Measurements from ENCODE around the gene OSBP. TPM values are rescaled to one million over a fixed set of nuclear protein-coding genes. Genes with fewer than 3 reads are reported as not detected.
"Not testable (repeated sequence)": the region's sequence is repeated elsewhere in the genome, so short reads cannot be mapped to it uniquely, and the experiment has no call there.

The OSBP gene
- 19.1 and 23.8 TPM in 2 replicates for total RNA-seq (2014; rRNA removed; shearing (Covaris generic); ENCODE audit: low replicate concordance)

DNA sequence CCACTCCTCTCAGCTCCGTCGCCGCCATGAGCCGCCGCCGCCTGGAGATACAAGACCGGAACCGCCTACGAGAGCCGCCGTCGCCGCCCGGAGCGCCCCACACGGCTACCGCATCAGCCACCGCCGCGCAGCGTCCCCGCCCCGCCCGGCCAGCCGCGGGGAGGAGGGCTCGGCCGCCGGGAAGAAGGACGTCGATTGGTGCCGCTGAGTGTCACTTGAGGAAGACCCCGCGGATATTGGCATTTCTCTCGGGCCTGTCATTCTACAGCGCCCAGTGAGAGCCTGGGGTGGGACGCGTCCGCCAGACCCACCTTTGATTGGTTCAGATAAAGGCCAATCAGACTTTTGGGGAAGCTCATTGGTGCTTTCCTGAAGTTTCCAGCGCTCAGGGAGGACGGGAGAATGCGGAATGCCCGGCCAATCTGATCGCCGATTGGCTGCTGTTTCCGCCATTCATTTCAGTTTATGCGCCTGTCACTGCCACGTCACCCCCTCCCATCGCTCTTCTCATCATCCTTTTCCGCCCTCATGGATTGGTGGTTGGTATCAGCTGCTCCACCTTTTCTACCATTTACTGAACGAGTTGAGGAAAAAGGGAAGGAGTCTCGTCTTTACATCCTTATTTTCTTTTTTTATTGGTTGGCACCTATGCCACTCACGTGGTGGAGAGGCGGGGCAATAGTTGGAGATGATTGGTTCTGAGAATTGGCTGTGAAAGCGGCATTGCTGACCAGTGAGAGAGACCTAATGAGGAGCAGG lies at the start of gene OSBP:
OSBP (minus strand) TSS at position 138 of the 759 bp plus-strand sequence; CDS start at position 28, 110 bp downstream.
- Histone ChIP-seq H3K27me3 (no peaks in the 10 kb centered on the region), H3K4me3 (peak within 1 kb of the TSS; percentile 78), H3K9me3 (no peaks in the 10 kb centered on the region), H3K36me3 (peaks cover 16% of the 10 kb centered on the region)
- DNase-seq = peak; percentile 100

GRCh38 chr11:59660621-59661020 lies 45.0 kb upstream of the OSBP start:
- Histone ChIP-seq H3K9me3 (no peaks in the 10 kb centered on the region), H3K27me3 (no peaks in the 10 kb centered on the region), H3K4me3 (no peak overlapping the region), H3K36me3 (peaks cover 86% of the 10 kb centered on the region)
- no peak for DNase-seq

GRCh38 chr11:59659981-59660380 lies 44.4 kb upstream of the OSBP start:
- no peaks in the 10 kb centered on the region for H3K9me3 ChIP-seq
- no peaks in the 10 kb centered on the region for H3K27me3 ChIP-seq
- no peak overlapping the region for H3K4me3 ChIP-seq
- H3K36me3 ChIP-seq = peaks cover 88% of the 10 kb centered on the region
- no peak for DNase-seq

DNA sequence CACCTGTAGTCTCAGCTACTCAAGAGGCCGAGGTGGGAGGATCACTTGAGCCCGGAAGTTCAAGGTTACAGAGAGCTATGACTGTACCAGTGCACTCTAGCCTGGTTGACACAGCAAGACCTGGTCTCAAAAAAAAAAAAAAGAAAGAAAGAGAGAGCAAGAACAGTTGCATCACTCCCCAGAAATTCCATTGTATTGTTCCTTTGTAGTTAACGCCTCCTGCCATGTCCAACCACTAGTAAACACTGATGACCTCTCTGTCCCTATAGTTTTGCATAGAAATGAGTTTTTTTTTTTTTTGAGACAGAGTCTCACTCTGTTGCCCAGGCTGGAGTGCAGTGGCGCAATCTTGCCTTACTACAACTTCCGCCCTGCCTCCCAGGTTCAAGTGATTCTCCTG lies 42.5 kb upstream of the OSBP start:
- Histone ChIP-seq H3K9me3 (no peaks in the 10 kb centered on the region), H3K36me3 (peaks cover 88% of the 10 kb centered on the region), H3K27me3 (no peaks in the 10 kb centered on the region), H3K4me3 (no peak overlapping the region)
- DNase-seq = no peak

DNA sequence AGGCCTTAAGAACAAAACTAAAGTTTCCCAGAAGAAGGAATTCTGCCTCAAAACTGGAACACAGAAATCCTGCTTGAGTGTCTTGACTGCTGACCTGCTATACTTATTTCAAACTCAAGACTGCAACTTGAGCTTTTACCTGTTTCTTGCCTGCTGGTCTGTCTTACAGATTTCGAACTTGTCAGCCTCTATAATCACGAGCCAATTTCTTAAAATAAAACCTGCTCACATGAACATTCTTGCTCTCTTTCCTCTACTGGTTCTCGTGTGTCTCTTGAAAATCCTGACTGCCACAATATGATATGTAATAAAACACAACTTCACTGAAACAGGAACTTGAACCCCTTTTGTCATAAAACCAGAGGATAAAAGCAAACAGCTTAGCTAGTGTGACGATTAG lies 39.3 kb upstream of the OSBP start:
- DNase-seq = no peak
- Histone ChIP-seq H3K27me3 (no peaks in the 10 kb centered on the region), H3K4me3 (no peak overlapping the region), H3K9me3 (no peaks in the 10 kb centered on the region), H3K36me3 (peaks cover 86% of the 10 kb centered on the region)

- Histone ChIP-seq H3K4me3 (no peak overlapping the region), H3K27me3 (no peaks in the 10 kb centered on the region), H3K9me3 (no peaks in the 10 kb centered on the region), H3K36me3 (peaks cover 81% of the 10 kb centered on the region)
- no peak for DNase-seq
Observed at GRCh38 chr11:59647245-59647980, 31.8 kb upstream of the OSBP start.

- Histone ChIP-seq H3K9me3 (no peaks in the 10 kb centered on the region), H3K27me3 (no peaks in the 10 kb centered on the region), H3K36me3 (peaks cover 77% of the 10 kb centered on the region), H3K4me3 (no peak overlapping the region)
- DNase-seq = no peak
Observed at GRCh38 chr11:59644528-59644927, 29.0 kb upstream of the OSBP start.

DNA sequence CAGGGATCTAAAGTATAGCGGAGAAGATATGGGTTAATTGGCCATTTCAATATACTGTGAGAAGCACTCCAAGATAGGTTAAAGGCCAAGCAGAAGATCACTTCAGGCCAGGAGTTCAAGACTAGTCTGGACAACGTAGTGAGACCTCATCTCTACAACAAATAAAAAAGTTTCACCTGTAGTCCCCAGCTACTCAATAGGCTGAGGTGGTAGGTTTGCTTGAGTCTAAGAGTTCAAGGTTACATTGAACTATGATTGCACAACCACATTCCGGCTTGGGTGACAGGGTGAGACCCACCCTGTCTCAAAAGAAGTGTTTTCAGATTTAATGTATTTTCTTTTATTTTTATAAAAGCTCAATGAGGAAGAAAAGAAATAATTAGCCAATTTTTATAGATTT lies 27.8 kb upstream of the OSBP start:
- DNase-seq = no peak
- Histone ChIP-seq H3K9me3 (no peaks in the 10 kb centered on the region), H3K4me3 (no peak overlapping the region), H3K36me3 (peaks cover 77% of the 10 kb centered on the region), H3K27me3 (no peaks in the 10 kb centered on the region)

GRCh38 chr11:59641156-59641555 lies 25.6 kb upstream of the OSBP start:
- Histone ChIP-seq H3K4me3 (no peak overlapping the region), H3K9me3 (no peaks in the 10 kb centered on the region), H3K27me3 (no peaks in the 10 kb centered on the region), H3K36me3 (peaks cover 84% of the 10 kb centered on the region)
- no peak for DNase-seq

- DNase-seq = no peak
- H3K27me3 ChIP-seq = no peaks in the 10 kb centered on the region
- no peak overlapping the region for H3K4me3 ChIP-seq
- no peaks in the 10 kb centered on the region; the same call in 1 of the 2 replicates for H3K36me3 ChIP-seq
- H3K9me3 ChIP-seq = no peaks in the 10 kb centered on the region
Observed at GRCh38 chr11:59630493-59630892, 14.9 kb upstream of the OSBP start.

DNA sequence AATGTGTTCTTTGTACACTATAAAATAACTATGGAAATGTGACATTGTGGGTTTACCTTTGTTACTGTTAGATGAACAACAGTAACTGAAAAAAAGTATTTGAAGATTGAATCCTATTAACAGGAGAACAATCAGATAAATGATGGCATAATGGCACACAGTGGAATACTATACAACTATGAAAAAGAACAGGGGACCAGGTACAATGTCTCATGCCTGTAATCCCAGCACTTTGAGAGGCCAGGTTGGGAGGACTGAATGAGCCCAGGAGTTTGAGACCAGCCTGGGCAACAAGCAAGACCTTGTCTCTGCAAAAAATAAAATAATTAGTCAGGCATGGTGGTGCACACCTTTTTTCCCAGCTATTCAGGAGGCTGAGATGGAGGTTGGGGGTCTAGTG lies 14.4 kb upstream of the OSBP start:
- no peak for DNase-seq
- H3K9me3 ChIP-seq = no peaks in the 10 kb centered on the region
- no peaks in the 10 kb centered on the region; the same call in 1 of the 2 replicates for H3K36me3 ChIP-seq
- H3K27me3 ChIP-seq = no peaks in the 10 kb centered on the region
- no peak overlapping the region for H3K4me3 ChIP-seq

- H3K9me3 ChIP-seq, H3K27me3 ChIP-seq, H3K4me3 ChIP-seq, H3K36me3 ChIP-seq, DNase-seq: not testable (repeated sequence)
Observed at GRCh38 chr11:59626969-59627368, 11.4 kb upstream of the OSBP start.

GRCh38 chr11:59625703-59626102 lies 10.1 kb upstream of the OSBP start:
- H3K9me3 ChIP-seq = no peaks in the 10 kb centered on the region
- DNase-seq = no peak
- no peaks in the 10 kb centered on the region for H3K36me3 ChIP-seq
- H3K4me3 ChIP-seq = no peak overlapping the region
- no peaks in the 10 kb centered on the region for H3K27me3 ChIP-seq

DNA sequence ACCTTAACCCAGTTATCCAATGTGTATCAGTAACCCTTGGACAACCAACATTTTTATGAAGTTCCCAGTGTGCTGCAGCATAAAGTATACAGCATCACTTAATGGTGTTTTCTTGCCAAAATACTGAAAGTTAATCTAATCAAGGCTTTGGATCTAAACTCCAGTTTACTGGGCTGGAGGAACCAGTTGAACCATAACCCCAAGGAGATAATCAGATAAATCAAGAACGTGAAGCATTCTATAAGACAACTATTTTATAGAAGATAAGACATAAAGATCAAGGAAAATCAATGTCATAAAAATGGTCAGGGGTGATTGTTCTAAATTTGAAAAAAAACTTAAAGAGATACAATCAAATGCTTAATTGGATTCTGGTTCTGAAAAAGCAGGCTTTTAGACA lies 2.3 kb upstream of the OSBP start:
- Histone ChIP-seq H3K4me3 (no peak overlapping the region), H3K36me3 (peaks cover 9% of the 10 kb centered on the region), H3K27me3 (no peaks in the 10 kb centered on the region), H3K9me3 (no peaks in the 10 kb centered on the region)
- DNase-seq = no peak

DNA sequence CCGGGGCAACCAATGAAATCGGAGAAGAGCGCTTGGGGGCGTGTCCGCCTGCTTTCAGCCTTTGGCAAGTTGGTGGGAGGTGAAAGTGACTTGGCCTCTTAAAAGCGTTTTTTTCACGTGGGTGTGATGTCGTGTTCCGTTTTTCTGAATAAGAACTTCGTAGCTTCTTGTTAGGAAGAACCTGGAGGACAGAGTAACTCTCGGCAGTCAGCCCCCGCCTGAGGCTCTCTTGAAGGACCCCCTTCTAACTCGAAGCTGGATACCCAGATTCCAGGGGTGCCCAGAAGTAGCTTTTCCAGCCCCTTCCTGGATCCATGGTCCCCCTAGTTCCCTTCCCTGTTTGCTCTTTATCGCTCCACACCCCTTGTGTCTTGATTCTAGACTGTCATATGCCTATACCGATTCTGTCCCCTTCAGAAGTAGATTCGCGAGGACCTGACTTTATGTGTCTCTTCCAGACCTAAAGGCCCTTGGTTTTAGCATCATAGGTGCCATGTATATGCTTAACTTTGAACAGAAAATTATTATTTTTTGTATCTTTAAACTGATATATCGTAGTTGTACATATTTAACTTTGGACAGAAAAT lies 915 bp upstream of the OSBP start:
- no peak for DNase-seq
- Histone ChIP-seq H3K36me3 (peaks cover 13% of the 10 kb centered on the region), H3K9me3 (no peaks in the 10 kb centered on the region), H3K27me3 (no peaks in the 10 kb centered on the region), H3K4me3 (peak overlapping the region; percentile 78)

DNA sequence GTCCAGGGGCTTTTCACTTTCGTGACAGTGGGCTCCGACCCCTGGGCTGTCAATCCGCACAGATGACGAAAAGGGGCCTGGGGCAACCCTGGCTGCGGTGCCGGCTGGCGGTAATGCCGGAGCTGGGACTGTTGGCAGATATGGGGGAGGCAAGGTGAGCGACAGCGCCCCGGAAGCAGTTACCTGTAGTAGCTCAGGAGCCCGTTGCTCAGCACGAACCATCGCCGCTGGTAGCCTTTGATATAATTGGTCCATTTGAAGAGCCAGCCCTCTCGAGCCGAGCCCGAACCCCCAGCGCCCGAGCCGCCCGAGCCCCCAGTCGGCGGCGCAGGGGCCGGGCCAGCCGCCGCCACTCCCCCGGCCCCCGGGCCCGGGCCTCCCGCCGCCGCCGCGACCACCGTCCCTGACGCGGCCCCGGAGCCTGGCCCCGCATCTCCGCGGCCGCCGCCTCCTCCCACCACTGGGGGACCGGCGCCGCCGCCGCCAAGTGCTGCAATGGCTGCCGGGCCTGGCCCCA lies 396 bp downstream of the OSBP start:
- peaks cover 20% of the 10 kb centered on the region for H3K36me3 ChIP-seq
- peak overlapping the region; percentile 78 for H3K4me3 ChIP-seq
- no peaks in the 10 kb centered on the region for H3K27me3 ChIP-seq
- DNase-seq = peak; percentile 15
- no peaks in the 10 kb centered on the region for H3K9me3 ChIP-seq
